Spleen (tissue), 7 donors: ENCODE results near the gene TJP2.

Experiments used
- CTCF ChIP-seq, 11 experiments: fragments of 200-600 bp in 7 of 11; fragments of 450-650 bp in 4 of 11; sonication (generic) in 4 of 11; IDR thresholded peaks in 8 of 11; conservative IDR thresholded peaks in 3 of 11; 1 replicate in 7 of 11; 2 replicates in 4 of 11; pipeline versions ENCODE4 v1.4.0 to v1.8.0; 2016 to 2021; ENCODE audit warnings: antibody characterized with exemption in 11 of 11, inconsistent platforms in 4 of 11, mild to moderate bottlenecking in 1 of 11
- POLR2A ChIP-seq, 3 donors: fragments of 450-650 bp; IDR thresholded peaks; one replicate each; pipeline ENCODE4 v1.5.1; 2017; ENCODE audit warnings: antibody characterized with exemption in 3 of 3, mild to moderate bottlenecking in 1 of 3
- donor health status: DM: no; HTN: no; CAD: no; lungs with moderate emphysema.
- donor health status: DM: no; HTN: no; CAD: no.
- donor health status: DM: no; HTN: no; CAD: no.

GRCh38 chr9:69178583-69179011 is 4.5 kb downstream of the TJP2 start:
- TF ChIP-seq CTCF (IDR thresholded peaks at IDR 0.05 in 8 of 11, conservative IDR thresholded peaks at IDR 0.05 in 3 of 11) (no peak), POLR2A (IDR thresholded peaks at IDR 0.05) (no peak)
